GM19467 (cell line): ENCODE data around the gene RPL22L1.
"Not testable (repeated sequence)": the region's sequence is repeated elsewhere in the genome, so short reads cannot be mapped to it uniquely, and the experiment has no call there.

Experiments
- ATAC-seq: cut with Tn5 transposase; IDR thresholded peaks from one replicate; pipeline ENCODE4 v1.9.1; 2021; ENCODE audit warnings: mild to moderate bottlenecking, moderate library complexity; ENCODE audit not compliant: unreplicated experiment

RPL22L1 gene

DNA sequence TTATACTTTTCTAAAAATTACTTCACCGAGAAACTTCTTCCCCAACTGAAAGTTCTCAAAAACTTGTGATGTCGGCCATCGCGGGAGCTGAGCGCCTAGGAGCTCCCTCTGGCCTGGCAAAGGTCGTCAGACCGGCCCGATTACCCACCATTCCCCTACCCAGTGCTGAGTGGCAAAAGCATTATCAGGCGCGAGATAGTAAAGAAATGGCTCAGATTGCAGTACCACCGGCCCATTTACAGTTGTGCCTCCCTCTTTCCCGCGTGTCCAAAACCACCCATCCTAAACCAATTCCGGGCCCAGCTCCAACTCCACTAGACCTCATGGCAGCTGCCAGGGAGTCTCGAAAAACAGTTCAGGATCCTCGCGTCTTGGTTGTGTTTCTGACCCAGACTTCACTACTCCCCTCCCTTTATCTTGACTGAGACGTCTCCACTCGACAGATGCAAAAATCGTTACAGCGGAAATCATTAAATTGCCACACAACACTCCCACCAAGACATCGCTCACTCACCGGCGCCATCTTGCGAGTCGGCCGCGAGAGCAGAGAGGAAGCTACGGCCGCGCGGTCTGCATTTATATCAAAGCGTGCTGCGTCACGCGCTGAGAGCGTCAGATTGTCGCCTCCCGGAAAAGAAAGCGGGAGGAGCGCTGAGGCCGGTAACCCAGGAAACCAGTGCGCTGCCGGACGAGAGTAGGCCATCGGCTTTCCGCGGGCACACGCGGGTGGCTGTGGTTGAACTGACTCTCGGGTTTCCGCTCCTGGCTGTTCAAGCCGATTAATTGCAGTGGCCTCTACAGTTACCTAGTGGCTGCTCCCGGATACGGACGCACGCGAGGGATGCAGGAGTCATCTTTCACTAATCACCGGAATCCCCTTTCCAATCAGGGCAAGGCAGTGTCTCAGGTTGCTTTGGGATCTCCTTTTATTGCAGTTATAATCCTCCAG, at the start of gene RPL22L1:
Gene RPL22L1, minus strand, starts transcription at position 551 of the 949 bp plus-strand sequence. Its CDS starts 28 bp downstream, at position 523.
- ATAC-seq: peak; percentile 98

- ATAC-seq: no peak
These were observed 48.7 kb upstream of the RPL22L1 start for GRCh38 chr3:170918715-170919114.

- ATAC-seq: no peak
These were observed 44.7 kb upstream of the RPL22L1 start for GRCh38 chr3:170914690-170915089.

DNA sequence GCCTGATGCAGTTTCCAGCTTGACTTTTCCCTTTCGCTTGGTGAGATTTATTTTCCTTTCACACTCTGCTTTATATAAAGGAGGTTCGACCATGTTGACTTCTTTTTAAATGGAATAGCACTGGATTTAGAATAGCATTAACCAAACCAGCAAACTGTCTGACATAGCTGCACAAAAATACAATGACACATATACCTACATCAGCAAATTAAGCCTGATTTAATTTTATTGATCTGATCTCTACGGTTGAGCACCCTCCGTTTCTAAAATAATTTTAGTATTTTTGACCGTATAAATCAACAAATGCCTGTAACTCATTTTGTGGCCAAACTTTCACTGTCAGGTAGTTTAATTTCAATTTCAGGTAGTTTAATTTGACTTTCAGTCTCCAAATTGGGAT, 44.2 kb upstream of the RPL22L1 start:
- ATAC-seq: no peak

GRCh38 chr3:170911051-170911450, 41.1 kb upstream of the RPL22L1 start:
- no peak for ATAC-seq

DNA sequence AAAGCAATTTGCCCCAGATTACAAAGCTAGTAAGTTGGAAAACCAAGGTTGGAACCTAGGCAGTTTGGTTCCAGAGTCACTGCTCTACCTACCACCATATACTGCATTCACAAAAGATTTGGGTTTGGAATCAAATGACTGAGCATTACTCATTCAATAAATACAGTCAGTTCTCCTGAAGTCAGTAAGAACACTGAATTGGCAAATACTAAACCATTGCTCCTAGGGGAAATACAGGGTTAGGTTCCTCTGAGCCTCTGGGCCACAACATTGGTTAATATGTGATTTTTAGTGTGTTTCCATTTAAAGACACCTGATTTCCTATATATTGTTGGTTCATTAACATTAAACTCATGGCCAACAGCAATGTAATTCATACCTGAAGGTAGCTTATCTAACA, 40.5 kb upstream of the RPL22L1 start:
- ATAC-seq: no peak

DNA sequence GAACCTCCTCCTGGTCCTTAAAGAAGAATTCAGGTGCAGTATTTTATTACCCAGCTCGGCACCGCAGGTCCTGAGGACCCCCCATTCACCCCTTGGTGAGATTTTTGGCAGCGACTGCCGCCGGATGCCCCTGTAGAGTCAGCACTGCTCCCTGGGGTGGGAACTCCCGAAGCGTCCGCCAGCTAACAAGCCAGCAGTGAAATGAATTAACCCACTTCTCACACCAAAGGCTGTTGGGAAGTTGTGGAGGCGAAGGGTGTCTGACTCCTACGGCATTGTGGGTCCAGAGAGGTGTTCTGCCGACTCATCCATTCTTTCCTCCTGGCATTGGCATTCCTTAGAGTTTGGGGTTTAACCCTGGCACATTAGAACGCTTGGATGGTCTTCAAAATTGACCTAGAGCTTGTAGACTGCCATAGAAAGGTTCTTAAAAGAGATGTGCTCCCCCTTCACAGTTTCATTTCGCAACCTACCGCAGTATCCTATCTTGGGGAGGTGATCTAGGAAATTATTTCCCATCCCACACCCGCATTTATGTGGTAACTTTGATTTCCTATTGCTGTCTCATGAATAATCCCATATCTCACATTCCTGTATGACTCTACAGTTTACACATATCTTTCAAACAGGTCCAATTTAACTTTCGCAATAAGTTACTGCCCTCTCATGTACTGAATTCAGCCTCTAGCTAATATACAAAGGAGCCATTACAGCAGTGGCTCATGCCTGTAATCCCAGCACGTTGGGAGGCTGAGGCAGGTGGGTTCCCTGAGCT, 39.3 kb upstream of the RPL22L1 start:
- ATAC-seq: no peak

GRCh38 chr3:170908235-170909116, 38.5 kb upstream of the RPL22L1 start, which contains the start of gene EIF5A2:
TSS of gene EIF5A2 (minus strand) at chr3:170908637. CDS start at chr3:170907806, 831 bp downstream.
- peak; percentile 74 for ATAC-seq

DNA sequence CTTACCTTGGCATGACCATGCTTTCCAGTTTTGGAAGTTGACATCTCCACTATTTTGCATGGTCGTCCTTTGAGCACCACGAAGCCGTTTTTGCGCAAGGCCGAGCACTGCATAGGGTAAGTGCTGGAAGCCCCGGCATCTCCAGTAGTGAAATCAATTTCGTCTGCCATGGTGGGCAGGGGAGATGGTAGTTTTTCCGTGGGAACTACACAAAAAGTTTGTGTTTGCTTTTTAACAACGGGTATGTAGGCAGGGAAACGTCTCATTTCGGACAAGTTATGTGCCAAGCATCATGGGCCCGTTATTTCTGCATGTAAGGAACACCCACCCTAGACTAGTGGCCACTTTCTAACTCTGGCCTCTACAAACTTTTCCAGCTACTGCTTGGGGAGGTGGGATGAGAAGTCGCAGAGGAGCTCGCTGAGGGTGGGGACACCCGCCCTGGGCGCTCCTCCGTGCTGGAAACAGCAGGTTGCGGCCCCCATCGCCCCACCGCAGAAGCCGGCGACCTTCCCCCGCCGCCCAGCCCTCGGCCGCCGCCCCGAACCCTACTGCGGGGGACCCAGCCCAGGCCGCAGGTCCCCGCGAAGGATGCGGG, 37.7 kb upstream of the RPL22L1 start:
- no peak for ATAC-seq

DNA sequence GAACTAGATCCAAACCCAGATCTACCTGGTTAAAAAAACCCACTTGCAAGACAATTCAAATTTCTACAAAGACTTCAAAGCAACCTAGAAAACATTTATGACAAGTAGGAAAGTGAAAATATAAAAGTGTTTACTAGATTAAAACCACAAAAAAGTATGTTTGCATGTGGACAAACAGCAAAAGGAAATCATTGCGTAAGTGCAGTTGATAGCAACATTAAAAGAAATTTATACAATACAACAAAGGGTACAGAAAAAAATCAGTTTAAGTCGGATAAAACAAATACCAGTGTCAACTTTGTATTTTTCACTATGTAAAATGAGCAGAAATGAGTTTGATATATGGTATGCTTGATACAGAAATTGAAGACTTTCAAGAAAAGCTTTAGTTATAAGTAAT, 35.9 kb upstream of the RPL22L1 start:
- ATAC-seq: no peak

- ATAC-seq: no peak
These were observed 33.1 kb upstream of the RPL22L1 start for GRCh38 chr3:170903123-170903522.

GRCh38 chr3:170899455-170899854, 29.5 kb upstream of the RPL22L1 start:
- no peak for ATAC-seq

DNA sequence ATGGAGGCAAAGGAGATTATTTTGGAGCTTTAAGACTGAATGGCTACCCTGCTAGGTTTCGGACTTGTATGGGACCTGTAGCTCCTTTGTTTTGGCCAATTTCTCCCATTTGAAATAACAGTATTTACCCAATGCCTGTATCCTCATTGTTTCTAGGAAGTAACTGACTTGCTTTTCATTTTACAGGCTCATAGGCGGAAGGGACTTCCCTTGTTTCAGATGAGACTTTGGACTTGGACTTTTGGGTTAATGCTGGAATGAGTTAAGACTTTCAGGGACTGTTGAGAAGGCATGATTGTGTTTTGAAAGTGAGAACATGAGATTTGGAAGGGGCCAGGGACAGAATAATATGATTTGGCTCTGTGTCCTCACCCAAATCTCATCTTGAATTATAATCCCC, 28.0 kb upstream of the RPL22L1 start:
- ATAC-seq: no peak

DNA sequence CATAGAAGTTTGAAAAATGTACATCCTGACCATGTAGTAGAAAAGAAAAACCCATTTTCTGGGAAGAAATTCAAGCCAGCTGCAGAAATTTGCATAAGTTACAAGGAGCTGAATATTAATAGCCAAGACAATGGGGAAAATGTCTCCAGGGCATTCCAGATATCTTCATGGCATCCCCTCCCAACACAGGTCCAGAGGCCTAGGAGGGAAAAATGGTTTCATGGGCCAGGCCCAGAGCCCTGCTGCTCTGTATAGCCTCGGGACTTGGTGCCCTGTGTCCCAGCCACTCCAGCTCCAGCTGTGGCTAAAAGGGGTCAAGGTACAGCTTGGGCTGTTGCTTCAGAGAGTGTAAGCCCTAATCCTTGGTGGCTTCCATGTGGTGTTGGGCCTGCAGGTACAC, 27.2 kb upstream of the RPL22L1 start:
- ATAC-seq: not testable (repeated sequence)

DNA sequence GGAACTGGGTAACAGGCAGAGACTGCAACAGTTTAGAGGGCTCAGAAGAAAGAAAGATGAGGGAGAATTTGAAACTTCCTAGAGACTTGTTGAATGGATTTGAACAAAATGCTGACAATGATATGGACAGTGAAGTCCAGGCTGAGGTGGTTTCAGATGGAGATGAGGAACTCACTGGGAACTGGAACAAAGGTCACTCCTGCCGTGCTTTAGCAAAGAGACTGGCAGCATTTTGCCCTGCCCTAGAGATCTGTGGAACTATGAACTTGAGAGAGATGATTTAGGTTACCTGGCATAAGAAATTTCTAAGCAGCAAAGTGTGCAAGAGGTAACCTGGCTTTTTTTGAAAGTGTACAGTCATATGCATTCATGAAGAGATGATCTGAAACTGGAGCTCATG, 26.8 kb upstream of the RPL22L1 start:
- no peak for ATAC-seq

- ATAC-seq: not testable (repeated sequence)
These were observed 26.3 kb upstream of the RPL22L1 start for GRCh38 chr3:170896333-170896732.

DNA sequence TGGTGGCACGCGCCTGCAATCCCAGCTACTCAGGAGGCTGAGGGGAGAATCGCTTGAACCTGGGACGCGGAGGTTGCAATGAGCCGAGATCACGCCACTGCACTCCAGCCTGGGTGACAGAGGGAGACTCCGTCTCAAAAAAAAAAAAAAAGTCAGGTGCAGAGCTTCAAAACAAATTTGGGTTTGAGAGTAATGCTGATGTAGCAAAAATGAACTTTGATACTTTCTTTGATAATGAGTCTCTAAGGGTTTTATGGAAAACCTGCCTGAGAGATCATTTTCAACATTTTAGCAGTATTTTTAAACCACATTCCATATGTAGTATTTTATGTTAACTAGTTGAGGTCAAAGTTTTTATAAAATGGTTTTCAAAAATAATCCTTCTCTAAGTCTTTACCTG, 23.9 kb upstream of the RPL22L1 start:
- no peak for ATAC-seq

GRCh38 chr3:170889630-170890029, 19.6 kb upstream of the RPL22L1 start:
- ATAC-seq: no peak

DNA sequence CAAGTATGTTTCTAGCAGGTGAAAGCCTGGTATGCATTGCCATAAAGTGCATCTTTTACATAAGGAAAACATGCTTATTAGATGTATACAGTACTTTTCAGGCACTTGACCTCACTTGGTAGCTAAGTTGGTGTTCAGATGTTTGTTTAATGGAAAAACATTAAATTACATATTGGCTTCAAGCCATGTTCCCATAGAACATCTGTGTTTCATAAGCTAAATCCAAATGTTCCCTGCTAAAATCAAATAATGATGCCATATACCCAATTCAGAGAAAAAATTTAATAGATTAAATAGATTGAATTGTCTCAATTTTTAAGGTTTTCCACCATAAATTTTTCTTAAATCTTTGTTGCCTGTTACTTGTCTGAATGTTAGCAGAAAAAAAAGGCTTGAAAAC, 19.1 kb upstream of the RPL22L1 start:
- no peak for ATAC-seq
